ENCODE results near the gene ADARB2. TPM values are rescaled to one million over a fixed set of nuclear protein-coding genes. Genes with fewer than 3 reads are reported as not detected.

ADARB2 gene
- total RNA-seq, 4 donors from 2014 or later, result 0.32 to 1.6 (median 0.80) TPM

GRCh38 chr10:1669433-1669832 lies 67.9 kb downstream of the ADARB2 start:
- Histone ChIP-seq H3K27me3 (peaks cover 10% of the 10 kb centered on the region), H3K27ac (no peak overlapping the region), H3K9me3 (no peaks in the 10 kb centered on the region), H3K4me3 (no peak overlapping the region), H3K36me3 (no peaks in the 10 kb centered on the region), H3K4me1 (no peaks in the 10 kb centered on the region)
- TF ChIP-seq, protein P1, sequence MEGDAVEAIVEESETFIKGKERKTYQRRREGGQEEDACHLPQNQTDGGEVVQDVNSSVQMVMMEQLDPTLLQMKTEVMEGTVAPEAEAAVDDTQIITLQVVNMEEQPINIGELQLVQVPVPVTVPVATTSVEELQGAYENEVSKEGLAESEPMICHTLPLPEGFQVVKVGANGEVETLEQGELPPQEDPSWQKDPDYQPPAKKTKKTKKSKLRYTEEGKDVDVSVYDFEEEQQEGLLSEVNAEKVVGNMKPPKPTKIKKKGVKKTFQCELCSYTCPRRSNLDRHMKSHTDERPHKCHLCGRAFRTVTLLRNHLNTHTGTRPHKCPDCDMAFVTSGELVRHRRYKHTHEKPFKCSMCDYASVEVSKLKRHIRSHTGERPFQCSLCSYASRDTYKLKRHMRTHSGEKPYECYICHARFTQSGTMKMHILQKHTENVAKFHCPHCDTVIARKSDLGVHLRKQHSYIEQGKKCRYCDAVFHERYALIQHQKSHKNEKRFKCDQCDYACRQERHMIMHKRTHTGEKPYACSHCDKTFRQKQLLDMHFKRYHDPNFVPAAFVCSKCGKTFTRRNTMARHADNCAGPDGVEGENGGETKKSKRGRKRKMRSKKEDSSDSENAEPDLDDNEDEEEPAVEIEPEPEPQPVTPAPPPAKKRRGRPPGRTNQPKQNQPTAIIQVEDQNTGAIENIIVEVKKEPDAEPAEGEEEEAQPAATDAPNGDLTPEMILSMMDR (IDR thresholded peaks at IDR 0.05), result no peak
- no peak for TF ChIP-seq POLR2A (IDR thresholded peaks at IDR 0.05)
- no peak for TF ChIP-seq EP300 (IDR thresholded peaks at IDR 0.05)
- no peak for TF ChIP-seq POLR2AphosphoS5 (IDR thresholded peaks at IDR 0.05)
- DNase-seq (ENCODE audit: low spot score in 2 of 2), result no peak

DNA sequence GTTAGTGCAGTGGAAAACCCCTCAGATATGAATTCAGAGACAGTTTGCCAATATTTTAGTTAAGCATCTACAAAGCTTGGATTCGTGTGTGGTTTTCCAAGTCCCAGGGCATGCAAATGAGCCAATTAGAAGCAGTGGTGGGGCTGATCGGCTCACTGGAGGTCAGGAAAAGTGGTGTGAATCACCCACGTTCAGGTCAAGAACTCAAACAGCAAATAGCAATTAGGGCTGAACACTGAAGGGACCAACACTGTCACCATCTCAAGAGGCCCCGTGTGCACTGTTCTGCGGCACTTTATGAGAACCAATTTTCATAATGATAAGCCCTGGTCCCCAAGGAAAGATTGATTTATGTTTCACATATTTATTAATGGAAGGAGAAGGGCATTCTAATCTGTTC lies 68.9 kb downstream of the ADARB2 start:
- Histone ChIP-seq H3K27me3 (peaks cover 10% of the 10 kb centered on the region), H3K4me3 (no peak overlapping the region), H3K9me3 (no peaks in the 10 kb centered on the region), H3K4me1 (no peaks in the 10 kb centered on the region), H3K36me3 (no peaks in the 10 kb centered on the region), H3K27ac (no peak overlapping the region)
- DNase-seq (ENCODE audit: low spot score in 2 of 2), result no peak
- TF ChIP-seq POLR2A (IDR thresholded peaks at IDR 0.05), result no peak
- 55% methylated on average over 5 of the region's 5 CpGs for WGBS

DNA sequence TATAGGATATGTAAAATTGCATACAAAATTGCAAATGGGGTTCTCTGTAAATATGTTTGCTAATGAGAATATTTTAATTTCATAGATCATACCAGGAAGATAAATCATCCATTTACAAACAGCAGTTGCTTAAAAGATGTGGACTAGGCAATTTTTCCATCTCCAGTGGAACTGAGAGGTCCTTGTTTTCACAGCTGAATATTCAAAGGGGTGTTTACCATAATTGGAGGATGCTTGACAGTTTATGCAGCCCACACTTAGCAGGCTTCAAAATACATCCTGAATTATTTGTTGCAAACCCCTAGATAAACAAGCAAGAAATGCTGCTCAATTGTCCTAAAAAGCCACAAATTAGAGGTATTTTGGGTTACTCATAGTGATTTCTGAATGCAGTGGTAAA lies 69.9 kb downstream of the ADARB2 start:
- no peaks in the 10 kb centered on the region for H3K9me3 ChIP-seq
- peaks cover 10% of the 10 kb centered on the region for H3K27me3 ChIP-seq
- TF ChIP-seq, protein P1 (IDR thresholded peaks at IDR 0.05), result no peak
- no peak for TF ChIP-seq EP300 (IDR thresholded peaks at IDR 0.05)
- TF ChIP-seq POLR2AphosphoS5 (IDR thresholded peaks at IDR 0.05), result no peak
- TF ChIP-seq POLR2A (IDR thresholded peaks at IDR 0.05), result no peak
- DNase-seq (ENCODE audit: low spot score in 2 of 2), result no peak
- H3K27ac ChIP-seq, result no peak overlapping the region
- no peak overlapping the region for H3K4me3 ChIP-seq
- H3K4me1 ChIP-seq, result no peaks in the 10 kb centered on the region
- no peaks in the 10 kb centered on the region for H3K36me3 ChIP-seq

DNA sequence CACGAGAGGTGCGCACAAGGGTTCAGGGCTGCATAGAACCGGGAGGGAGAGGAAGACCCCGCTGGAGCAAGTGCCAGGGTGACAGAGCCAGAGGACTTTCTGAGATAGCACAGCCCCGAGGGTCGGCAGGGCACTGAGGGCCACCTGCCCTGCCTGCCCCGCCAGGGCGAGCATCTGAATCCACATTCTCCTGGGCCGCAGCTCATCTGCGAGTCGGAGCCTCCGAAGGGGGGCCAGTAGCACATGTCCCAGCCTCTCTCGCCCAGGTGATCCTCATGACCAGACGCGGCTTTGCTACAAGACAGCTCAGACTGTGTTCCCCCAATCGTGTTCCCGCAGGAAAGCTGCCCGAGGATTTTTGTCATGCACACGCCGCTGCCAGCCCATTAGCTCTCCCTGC lies 71.2 kb downstream of the ADARB2 start:
- H3K9me3 ChIP-seq, result no peaks in the 10 kb centered on the region
- TF ChIP-seq EP300 (IDR thresholded peaks at IDR 0.05) (no peak), POLR2A (IDR thresholded peaks at IDR 0.05) (no peak), POLR2AphosphoS5 (IDR thresholded peaks at IDR 0.05) (no peak)
- TF ChIP-seq, protein P1 (IDR thresholded peaks at IDR 0.05), result no peak
- no peaks in the 10 kb centered on the region for H3K4me1 ChIP-seq
- H3K4me3 ChIP-seq, result no peak overlapping the region
- H3K27me3 ChIP-seq, result peaks cover 12% of the 10 kb centered on the region
- no peaks in the 10 kb centered on the region for H3K36me3 ChIP-seq
- H3K27ac ChIP-seq, result no peak overlapping the region
- no peak for DNase-seq (ENCODE audit: low spot score in 2 of 2)
- 90% methylated on average over 18 of the region's 20 CpGs for WGBS

DNA sequence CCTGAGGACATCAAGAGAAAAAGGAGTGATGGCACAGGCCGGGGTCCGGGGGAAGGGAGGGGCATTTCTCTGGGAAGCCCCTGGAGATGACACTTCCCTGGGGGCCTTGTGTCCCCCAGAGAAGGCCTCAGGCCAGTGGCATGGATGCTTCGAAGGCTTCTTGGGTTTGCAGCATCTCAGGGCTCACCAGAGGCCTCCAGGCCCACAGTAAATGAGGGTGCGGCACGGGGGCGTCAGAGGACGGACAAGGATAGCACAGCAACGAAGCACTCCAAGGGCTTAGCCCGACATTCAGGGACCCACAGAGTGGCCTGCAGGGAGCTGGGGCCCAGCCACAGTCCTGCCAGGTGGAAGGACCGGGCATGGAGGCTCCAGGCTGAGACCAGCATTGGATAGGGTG lies 71.6 kb downstream of the ADARB2 start:
- WGBS, result 94% methylated on average over 10 of the region's 10 CpGs

More for the DNA sequence above, 71.6 kb downstream of the ADARB2 start:
- TF ChIP-seq EP300 (IDR thresholded peaks at IDR 0.05) (no peak), POLR2AphosphoS5 (IDR thresholded peaks at IDR 0.05) (no peak), POLR2A (IDR thresholded peaks at IDR 0.05) (no peak)
- TF ChIP-seq, protein P1 (IDR thresholded peaks at IDR 0.05), result no peak
- no peaks in the 10 kb centered on the region for H3K36me3 ChIP-seq
- H3K27ac ChIP-seq, result no peak overlapping the region
- peaks cover 11% of the 10 kb centered on the region for H3K27me3 ChIP-seq
- no peaks in the 10 kb centered on the region for H3K4me1 ChIP-seq
- H3K9me3 ChIP-seq, result no peaks in the 10 kb centered on the region
- H3K4me3 ChIP-seq, result no peak overlapping the region
- DNase-seq (ENCODE audit: low spot score in 2 of 2), result no peak

Measured in suprapubic skin (tissue), 4 donors.